GM12874 (cell line): ENCODE results near the gene TBC1D4.

Experiments
- TF ChIP-seq, protein P1 (sequence below): IDR thresholded peaks from 2 replicates; pipeline ENCODE4 v1.5.1; 2011; ENCODE audit warnings: low read depth, mild to moderate bottlenecking, control low read depth, low read length, moderate library complexity; ENCODE audit not compliant: insufficient read depth

Gene TBC1D4

DNA sequence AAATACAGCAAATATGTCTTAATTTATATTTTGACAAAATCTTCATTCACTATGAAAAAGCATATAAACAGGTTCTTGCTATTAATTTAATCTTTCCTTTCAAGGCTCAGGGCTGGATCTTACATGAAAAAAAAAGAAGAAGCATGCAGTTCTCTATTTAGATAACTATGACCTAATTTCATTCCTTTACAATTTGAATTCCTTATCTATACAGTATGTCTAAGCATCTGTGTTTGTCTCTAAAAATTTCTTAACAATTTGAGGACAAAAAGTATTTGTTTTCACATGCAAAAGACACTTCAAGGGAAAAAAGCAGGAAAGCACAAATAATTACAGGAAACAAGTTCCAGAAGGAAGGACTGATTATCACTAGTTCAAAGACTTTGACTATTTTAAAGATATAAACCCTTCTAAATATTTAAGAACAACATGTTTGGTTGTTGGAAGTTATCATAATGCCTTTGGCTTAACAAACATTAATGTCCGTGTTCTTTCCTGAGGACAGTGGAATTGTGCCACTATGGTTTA, 157.5 kb downstream of the TBC1D4 start:
- TF ChIP-seq, protein P1, sequence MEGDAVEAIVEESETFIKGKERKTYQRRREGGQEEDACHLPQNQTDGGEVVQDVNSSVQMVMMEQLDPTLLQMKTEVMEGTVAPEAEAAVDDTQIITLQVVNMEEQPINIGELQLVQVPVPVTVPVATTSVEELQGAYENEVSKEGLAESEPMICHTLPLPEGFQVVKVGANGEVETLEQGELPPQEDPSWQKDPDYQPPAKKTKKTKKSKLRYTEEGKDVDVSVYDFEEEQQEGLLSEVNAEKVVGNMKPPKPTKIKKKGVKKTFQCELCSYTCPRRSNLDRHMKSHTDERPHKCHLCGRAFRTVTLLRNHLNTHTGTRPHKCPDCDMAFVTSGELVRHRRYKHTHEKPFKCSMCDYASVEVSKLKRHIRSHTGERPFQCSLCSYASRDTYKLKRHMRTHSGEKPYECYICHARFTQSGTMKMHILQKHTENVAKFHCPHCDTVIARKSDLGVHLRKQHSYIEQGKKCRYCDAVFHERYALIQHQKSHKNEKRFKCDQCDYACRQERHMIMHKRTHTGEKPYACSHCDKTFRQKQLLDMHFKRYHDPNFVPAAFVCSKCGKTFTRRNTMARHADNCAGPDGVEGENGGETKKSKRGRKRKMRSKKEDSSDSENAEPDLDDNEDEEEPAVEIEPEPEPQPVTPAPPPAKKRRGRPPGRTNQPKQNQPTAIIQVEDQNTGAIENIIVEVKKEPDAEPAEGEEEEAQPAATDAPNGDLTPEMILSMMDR, result no peak

DNA sequence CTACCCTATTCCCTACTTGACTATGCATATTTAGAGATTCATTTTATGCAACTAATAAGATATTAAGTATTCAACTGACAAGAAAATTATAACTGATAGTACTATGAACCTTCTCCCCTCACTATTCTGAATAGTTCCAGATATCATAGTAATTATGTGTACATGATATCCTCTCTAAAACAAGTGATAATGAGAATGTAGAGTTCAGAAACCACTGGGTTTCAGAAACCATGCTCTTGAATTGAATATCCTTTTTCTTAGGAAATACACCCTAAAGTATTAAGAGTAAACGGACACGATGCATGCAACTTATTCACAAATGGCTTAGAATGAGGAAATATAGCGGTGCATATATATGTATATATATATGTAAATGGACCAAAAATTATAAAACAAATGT, 160.9 kb downstream of the TBC1D4 start:
- TF ChIP-seq, protein P1, result no peak

DNA sequence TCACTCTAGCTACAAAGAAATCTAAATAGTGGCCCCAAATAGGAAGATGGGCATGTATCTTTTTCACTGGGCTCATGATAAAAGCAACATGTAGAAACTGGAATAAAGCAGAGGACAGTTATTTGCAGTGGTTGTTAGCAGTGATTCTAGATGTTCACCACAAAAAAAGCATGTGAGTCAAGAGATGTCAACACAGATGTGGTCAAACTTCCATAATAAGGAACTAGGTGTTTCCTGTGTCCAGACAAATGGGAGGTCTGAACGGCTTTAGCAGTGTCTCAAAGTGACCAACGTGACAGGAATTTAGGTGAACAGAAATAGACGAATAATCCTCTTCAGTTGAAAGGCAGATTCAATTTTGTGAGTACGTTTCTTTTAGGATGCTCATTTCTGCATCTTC, 162.7 kb downstream of the TBC1D4 start:
- TF ChIP-seq, protein P1, result no peak

DNA sequence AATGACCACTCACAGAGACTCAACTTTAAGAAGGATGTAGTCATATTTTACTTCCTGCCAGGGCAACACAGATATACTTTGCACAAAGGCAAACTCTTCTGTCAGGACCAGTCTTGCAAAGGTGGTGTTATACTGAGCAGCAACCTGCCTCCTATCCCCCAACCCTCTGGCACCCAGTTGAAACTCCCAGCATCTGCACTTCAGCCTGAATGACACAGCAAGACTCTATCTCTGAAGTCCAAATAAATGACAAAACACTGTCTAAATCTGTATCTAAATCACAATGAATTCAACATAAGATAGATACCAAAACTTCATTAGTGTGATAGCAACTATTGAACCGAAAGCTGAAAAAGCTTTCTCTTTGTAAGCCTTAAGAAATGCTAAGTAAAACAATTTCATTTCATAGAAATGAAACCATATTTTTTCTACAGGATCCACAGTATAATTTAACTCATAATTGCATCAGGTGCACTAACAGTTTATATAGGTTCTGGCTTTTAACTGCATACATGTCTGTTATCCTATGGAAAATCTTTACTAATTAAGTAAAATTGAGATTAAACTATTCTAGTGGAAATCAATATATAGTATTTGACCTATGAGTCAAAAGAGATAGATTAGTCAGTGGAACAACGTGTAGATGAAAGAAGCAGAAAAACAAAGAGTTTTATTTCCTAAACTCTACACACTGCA, 163.7 kb downstream of the TBC1D4 start:
- TF ChIP-seq, protein P1, result no peak

DNA sequence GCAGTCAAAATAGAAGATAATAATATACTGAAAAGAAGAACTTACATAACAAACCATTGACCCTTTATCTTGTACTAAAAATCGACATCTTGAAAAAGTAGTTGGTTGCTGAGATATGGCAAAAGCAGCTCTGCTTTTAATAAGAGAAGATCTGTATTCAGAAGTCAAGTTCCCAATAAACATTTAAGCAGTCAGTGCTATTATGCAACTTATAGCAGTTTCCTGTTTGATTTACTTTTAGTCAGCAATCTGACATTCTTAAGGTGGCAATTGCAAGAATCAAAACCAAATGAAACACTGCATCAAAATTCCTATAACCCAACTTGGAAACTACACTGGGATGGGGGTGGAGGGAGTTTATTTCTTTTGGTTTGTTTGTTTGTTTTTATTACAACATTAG, 165.5 kb downstream of the TBC1D4 start:
- TF ChIP-seq, protein P1, result no peak

DNA sequence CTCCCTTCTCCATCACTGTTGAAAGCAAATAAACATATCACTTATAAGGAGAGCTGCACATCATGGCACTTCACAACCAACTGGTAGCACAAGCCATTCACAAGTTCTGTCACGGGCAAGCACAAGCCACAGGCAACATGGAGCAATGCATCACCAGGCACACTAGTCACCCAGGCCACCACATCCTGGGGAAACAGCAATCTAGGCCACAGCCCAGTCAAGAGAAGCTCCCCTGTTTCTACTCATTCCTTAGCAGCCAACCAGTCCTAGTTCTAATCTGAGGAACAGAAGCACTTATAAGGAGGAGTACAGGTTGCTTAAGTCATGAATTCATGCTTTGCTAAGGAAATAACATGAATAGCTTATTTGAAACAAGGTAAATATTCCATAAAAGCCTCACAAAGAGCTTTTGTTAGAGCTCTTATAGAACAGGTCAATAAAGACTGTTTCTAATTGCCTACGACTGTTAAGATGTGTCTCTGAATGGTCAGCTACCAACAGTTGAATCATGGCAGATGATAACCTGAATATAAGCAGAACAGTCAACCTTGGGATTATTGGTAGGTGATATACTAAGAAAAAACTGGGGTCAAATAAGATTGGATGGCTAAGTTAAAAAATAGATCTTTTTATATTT, 169.0 kb downstream of the TBC1D4 start:
- TF ChIP-seq, protein P1, result no peak

DNA sequence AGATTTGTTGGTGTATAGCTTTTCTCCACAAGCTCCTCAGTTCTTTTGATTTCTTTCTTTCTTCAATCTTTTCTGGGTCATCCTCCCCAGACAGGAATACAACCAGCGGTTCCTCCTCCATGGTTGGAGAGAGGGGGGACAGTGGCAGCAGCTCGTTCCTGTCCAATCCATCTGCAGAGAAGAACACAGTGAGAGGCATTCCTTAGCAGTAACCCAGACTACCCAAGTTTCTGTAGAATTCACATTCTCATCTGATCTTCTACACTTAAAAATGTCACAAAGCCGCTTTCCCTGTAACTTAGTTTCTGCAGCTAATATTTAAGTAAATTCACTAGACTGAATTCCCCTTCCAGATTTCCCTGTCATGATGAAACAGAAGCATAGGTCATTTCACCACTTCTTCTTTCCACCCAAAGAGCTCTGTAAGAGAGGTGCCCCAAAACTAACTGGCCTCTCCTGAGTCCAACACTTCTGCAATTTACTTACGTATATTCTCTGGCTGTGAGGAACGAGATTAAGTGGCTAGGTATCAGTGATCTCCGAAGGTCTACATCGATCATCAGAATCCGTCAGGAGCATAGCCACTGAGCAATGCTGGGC, 171.9 kb downstream of the TBC1D4 start:
- TF ChIP-seq, protein P1, result no peak
